H1 (cell line): ENCODE results near the gene ASRGL1. TPM values are rescaled to one million over a fixed set of nuclear protein-coding genes. Genes with fewer than 3 reads are reported as not detected.

ENCODE experiments used
- BCL11A ChIP-seq, 2 experiments: IDR thresholded peaks; one replicate each; pipeline ENCODE4 v1.6.1; 2011; ENCODE audit warnings: low read depth in 2 of 2, low read length in 2 of 2, mild to moderate bottlenecking in 2 of 2
- CBX5 ChIP-seq: fragments of 300-800, 300-1000 bp; sonication (generic); IDR thresholded peaks from 2 replicates; pipeline ENCODE4 v1.7.1; 2016; ENCODE audit warnings: antibody characterized with exemption, low read length, low read depth
- CEBPB ChIP-seq: IDR thresholded peaks from 2 replicates; pipeline ENCODE4 v1.6.1; 2012; ENCODE audit warnings: low read depth, low read length
- CHD2 ChIP-seq: IDR thresholded peaks from 2 replicates; pipeline ENCODE4 v1.6.1; 2012; ENCODE audit warnings: low read length, improper control_type of control experiment
- EGR1 ChIP-seq: IDR thresholded peaks from 2 replicates; pipeline ENCODE4 v1.6.1; 2011; ENCODE audit warnings: low read depth, low read length, borderline replicate concordance
- EZH2 ChIP-seq: fragments of 200-600 bp; sonication (generic); IDR thresholded peaks from 2 replicates; pipeline ENCODE4 v1.7.1; 2012; ENCODE audit warnings: low read depth, mild to moderate bottlenecking, moderate library complexity, low read length, inconsistent platforms; ENCODE audit not compliant: severe bottlenecking
- FOSL1 ChIP-seq: IDR thresholded peaks from 2 replicates; pipeline ENCODE4 v1.6.1; 2011; ENCODE audit warnings: mild to moderate bottlenecking, low read depth, low read length, moderate library complexity; ENCODE audit not compliant: insufficient read depth
- GABPA ChIP-seq: IDR thresholded peaks from 2 replicates; pipeline ENCODE4 v1.6.1; 2011; ENCODE audit warnings: mild to moderate bottlenecking, low read length, moderate library complexity, borderline replicate concordance; ENCODE audit not compliant: insufficient read depth
- GTF2F1 ChIP-seq: IDR thresholded peaks from 2 replicates; pipeline ENCODE4 v1.6.1; 2012; ENCODE audit warnings: low read depth, low read length, improper control_type of control experiment, borderline replicate concordance
- HDAC2 ChIP-seq, 2 experiments: fragments of 300-600 bp in 1 of 2; sonication (generic) in 1 of 2; IDR thresholded peaks; 2 replicates each; pipeline ENCODE4 v1.6.1; 2011 to 2012; ENCODE audit warnings: low read depth in 2 of 2, low read length in 2 of 2, mild to moderate bottlenecking in 2 of 2, moderate library complexity in 2 of 2, borderline replicate concordance in 1 of 2, inconsistent platforms in 1 of 2
- KDM5A ChIP-seq: fragments of 200-600 bp; IDR thresholded peaks from 2 replicates; pipeline ENCODE4 v1.7.1; 2012; ENCODE audit warnings: mild to moderate bottlenecking, low read length, inconsistent platforms, mixed read lengths
- MAFK ChIP-seq: IDR thresholded peaks from 2 replicates; pipeline ENCODE4 v1.6.1; 2012; ENCODE audit warnings: low read depth, mild to moderate bottlenecking, improper control_type of control experiment, low read length
- MAX ChIP-seq: IDR thresholded peaks from 2 replicates; pipeline ENCODE4 v1.6.1; 2012; ENCODE audit warnings: inconsistent platforms
- NANOG ChIP-seq: IDR thresholded peaks from 2 replicates; pipeline ENCODE4 v1.6.1; 2011; ENCODE audit warnings: low read length, low read depth, mild to moderate bottlenecking, inconsistent platforms; ENCODE audit not compliant: insufficient read depth, poor library complexity, severe bottlenecking
- POLR2AphosphoS5 ChIP-seq: IDR thresholded peaks from 2 replicates; pipeline ENCODE4 v1.6.1; 2011; ENCODE audit warnings: low read depth, low read length
- POU5F1 ChIP-seq: IDR thresholded peaks from 2 replicates; pipeline ENCODE4 v1.6.1; 2011; ENCODE audit warnings: low read depth, mild to moderate bottlenecking, low read length, moderate library complexity
- RXRA ChIP-seq: IDR thresholded peaks from 2 replicates; pipeline ENCODE4 v1.6.1; 2011; ENCODE audit warnings: low read depth, mild to moderate bottlenecking, low read length, moderate library complexity; ENCODE audit not compliant: insufficient read depth
- SRF ChIP-seq: IDR thresholded peaks from 2 replicates; pipeline ENCODE4 v1.6.1; 2011; ENCODE audit warnings: mild to moderate bottlenecking, low read depth, low read length, moderate library complexity
- TAF1 ChIP-seq: IDR thresholded peaks from 2 replicates; pipeline ENCODE4 v1.6.1; 2011; ENCODE audit warnings: mild to moderate bottlenecking, low read depth, low read length
- TEAD4 ChIP-seq: IDR thresholded peaks from 2 replicates; pipeline ENCODE4 v1.6.1; 2012; ENCODE audit warnings: low read depth, low read length, inconsistent platforms, mixed read lengths
- YY1 ChIP-seq: IDR thresholded peaks from 2 replicates; pipeline ENCODE4 v1.6.1; 2011; ENCODE audit warnings: low read depth, mild to moderate bottlenecking, low read length
- ZNF274 ChIP-seq: IDR thresholded peaks from 2 replicates; pipeline ENCODE4 v1.7.0; 2012; ENCODE audit warnings: low read length, borderline replicate concordance; ENCODE audit errors: extremely low read depth
- polyA plus RNA-seq, 7 experiments: library from polyadenylated mRNA; depleted of rRNA in 3 of 7; stranded (reverse) in 5 of 7; unstranded in 2 of 7; fragments of >200 nt in 5 of 7; fragments of 200-250 nt in 2 of 7; gene quantifications; 1 replicate in 5 of 7; 2 replicates in 1 of 7; 4 replicates in 1 of 7; pipeline versions ENCODE4 v1.2.1 to v1.2.3, GENCODE V29; 2011 to 2013; ENCODE audit warnings: missing spikeins in 2 of 7, mixed read lengths in 2 of 7
- total RNA-seq: library from RNA; stranded (reverse); fragmentation: NEBNext Ultra II Directional; extraction: Animal tissue kit (Norgen Biotek cat#: 25700); gene quantifications from 2 replicates; pipeline ENCODE4 v1.2.1, GENCODE V29; 2021
- TF ChIP-seq, protein P1 (sequence below): IDR thresholded peaks from 2 replicates; pipeline ENCODE4 v1.6.1; 2011; ENCODE audit warnings: low read length, improper control_type of control experiment

Gene ASRGL1
- total and polyA plus RNA-seq, 2 of the 8 experiments (the other 6 are each of a cell fraction or from before 2014, with no cell fraction given), result 19.9 to 23.5 TPM

- TF ChIP-seq GABPA (no peak), ZNF274 (no peak), NANOG (no peak), CEBPB (peak; percentile 90), TAF1 (no peak), MAX (0 out of 2 replicates have a peak, but pooled peaks have one; percentile 12), TEAD4 (no peak), EGR1 (no peak; the same call in 1 of the 2 replicates), GTF2F1 (no peak), SRF (no peak), MAFK (no peak), BCL11A (IDR thresholded peaks at IDR 0.05; ENCODE audit: low read depth in 2 of 2, low read length in 2 of 2) (no peak), EZH2 (no peak), RXRA (no peak), YY1 (peak; percentile 43; the same call in 1 of the 2 replicates), POLR2AphosphoS5 (no peak), CBX5 (no peak), HDAC2 (IDR thresholded peaks at IDR 0.05; ENCODE audit: borderline replicate concordance in 1 of 2, low read depth in 2 of 2, low read length in 2 of 2) (no peak), CHD2 (no peak), POU5F1 (no peak), FOSL1 (no peak), KDM5A (no peak; the same call in 1 of the 2 replicates)
- TF ChIP-seq, protein P1, sequence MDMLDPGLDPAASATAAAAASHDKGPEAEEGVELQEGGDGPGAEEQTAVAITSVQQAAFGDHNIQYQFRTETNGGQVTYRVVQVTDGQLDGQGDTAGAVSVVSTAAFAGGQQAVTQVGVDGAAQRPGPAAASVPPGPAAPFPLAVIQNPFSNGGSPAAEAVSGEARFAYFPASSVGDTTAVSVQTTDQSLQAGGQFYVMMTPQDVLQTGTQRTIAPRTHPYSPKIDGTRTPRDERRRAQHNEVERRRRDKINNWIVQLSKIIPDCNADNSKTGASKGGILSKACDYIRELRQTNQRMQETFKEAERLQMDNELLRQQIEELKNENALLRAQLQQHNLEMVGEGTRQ, result no peak
These were observed 12.3 kb upstream of the ASRGL1 start (continued) for GRCh38 chr11:62324731-62325556.
